H9 (cell line): ENCODE data around the gene CEP89. TPM values are rescaled to one million over a fixed set of nuclear protein-coding genes. Genes with fewer than 3 reads are reported as not detected.
"Not testable (repeated sequence)": the region's sequence is repeated elsewhere in the genome, so short reads cannot be mapped to it uniquely, and the experiment has no call there.

Experiments
- DNase-seq: peaks from one replicate; pipeline ENCODE4 v3.0.0-alpha.2; 2017
- H2AFZ ChIP-seq: one replicate; pipeline ENCODE4 v1.6.1; 2013; ENCODE audit warnings: mild to moderate bottlenecking, low read length, control low read depth, moderate library complexity
- H2AK5ac ChIP-seq: 2 replicates; pipeline ENCODE4 v1.6.1; 2013; ENCODE audit warnings: low read length, control low read depth, mixed read lengths; ENCODE audit not compliant: insufficient read length
- H2BK120ac ChIP-seq: one replicate; pipeline ENCODE4 v1.6.1; 2013; ENCODE audit warnings: low read depth, mild to moderate bottlenecking, low read length, control low read depth, inconsistent platforms; ENCODE audit not compliant: poor library complexity, severe bottlenecking
- H2BK12ac ChIP-seq: 2 replicates; pipeline ENCODE4 v1.6.1; 2013; ENCODE audit warnings: low read length, control low read depth, mixed read lengths, low read depth; ENCODE audit not compliant: insufficient read length
- H2BK15ac ChIP-seq: 2 replicates; pipeline ENCODE4 v1.6.1; 2013; ENCODE audit warnings: low read depth, low read length, control low read depth
- H2BK20ac ChIP-seq: one replicate; pipeline ENCODE4 v1.6.1; 2013; ENCODE audit warnings: low read depth, mild to moderate bottlenecking, low read length, control low read depth, inconsistent platforms; ENCODE audit not compliant: poor library complexity, severe bottlenecking
- H2BK5ac ChIP-seq: 2 replicates; pipeline ENCODE4 v1.6.1; 2013; ENCODE audit warnings: low read length, control low read depth, mixed read lengths; ENCODE audit not compliant: insufficient read length
- H3K14ac ChIP-seq: 2 replicates; pipeline ENCODE4 v1.6.1; 2013; ENCODE audit warnings: low read length, control low read depth; ENCODE audit not compliant: insufficient read depth
- H3K18ac ChIP-seq: 2 replicates; pipeline ENCODE4 v1.6.1; 2013; ENCODE audit warnings: low read depth, mild to moderate bottlenecking, mixed read lengths, low read length, control low read depth; ENCODE audit not compliant: insufficient read length
- H3K23ac ChIP-seq: 2 replicates; pipeline ENCODE4 v1.6.1; 2013; ENCODE audit warnings: low read length, control low read depth, mixed read lengths, low read depth; ENCODE audit not compliant: insufficient read length
- H3K23me2 ChIP-seq: 2 replicates; pipeline ENCODE4 v1.6.1; 2013; ENCODE audit warnings: low read depth, mild to moderate bottlenecking, mixed read lengths, low read length, control low read depth; ENCODE audit not compliant: insufficient read length, poor library complexity, severe bottlenecking
- H3K27ac ChIP-seq: 2 replicates; pipeline ENCODE4 v1.5.1; 2013; ENCODE audit warnings: low read length, control low read depth, mixed read lengths, low read depth; ENCODE audit not compliant: insufficient read length
- H3K27me3 ChIP-seq: 2 replicates; pipeline ENCODE4 v1.6.1; 2013; ENCODE audit warnings: low read length, control low read depth, inconsistent platforms; ENCODE audit not compliant: insufficient read depth
- H3K4ac ChIP-seq: 2 replicates; pipeline ENCODE4 v1.6.1; 2013; ENCODE audit warnings: low read depth, mild to moderate bottlenecking, control low read depth, inconsistent platforms, low read length, moderate library complexity
- H3K4me1 ChIP-seq: 2 replicates; pipeline ENCODE4 v1.6.1; 2013; ENCODE audit warnings: low read length, control low read depth, inconsistent platforms; ENCODE audit not compliant: insufficient read depth
- H3K4me2 ChIP-seq: 2 replicates; pipeline ENCODE4 v1.6.1; 2013; ENCODE audit warnings: low read length, control low read depth, mixed read lengths; ENCODE audit not compliant: insufficient read length, insufficient read depth
- H3K56ac ChIP-seq: 2 replicates; pipeline ENCODE4 v1.6.1; 2013; ENCODE audit warnings: low read depth, mild to moderate bottlenecking, mixed read lengths, low read length, control low read depth; ENCODE audit not compliant: insufficient read length
- H3K79me1 ChIP-seq: 2 replicates; pipeline ENCODE4 v1.6.1; 2013; ENCODE audit warnings: low read depth, mild to moderate bottlenecking, moderate library complexity, low read length, control low read depth, inconsistent platforms; ENCODE audit not compliant: insufficient read depth, poor library complexity, severe bottlenecking
- H3K79me2 ChIP-seq: 2 replicates; pipeline ENCODE4 v1.6.1; 2013; ENCODE audit warnings: low read length, control low read depth, inconsistent platforms; ENCODE audit not compliant: insufficient read depth
- H3K9ac ChIP-seq: 2 replicates; pipeline ENCODE4 v1.6.1; 2013; ENCODE audit warnings: low read length, control low read depth, mixed read lengths; ENCODE audit not compliant: insufficient read length; ENCODE audit errors: extremely low read depth
- H3K9me3 ChIP-seq: one replicate; pipeline ENCODE4 v1.6.1; 2013; ENCODE audit warnings: low read depth, low read length, inconsistent platforms; ENCODE audit not compliant: control insufficient read depth
- H3T11ph ChIP-seq: one replicate; pipeline ENCODE4 v1.6.1; 2013; ENCODE audit warnings: mild to moderate bottlenecking, low read length, control low read depth, inconsistent platforms
- H4K20me1 ChIP-seq: one replicate; pipeline ENCODE4 v1.6.1; 2013; ENCODE audit not compliant: control insufficient read depth, insufficient read length, insufficient read depth
- H4K5ac ChIP-seq: 2 replicates; pipeline ENCODE4 v1.6.1; 2013; ENCODE audit warnings: low read depth, mild to moderate bottlenecking, mixed read lengths, low read length, control low read depth; ENCODE audit not compliant: insufficient read length
- H4K8ac ChIP-seq: replicated peaks from 2 replicates; pipeline ENCODE4 v1.6.1; 2013; ENCODE audit warnings: low read length, control low read depth, mixed read lengths, low read depth; ENCODE audit not compliant: insufficient read length
- H4K91ac ChIP-seq: 2 replicates; pipeline ENCODE4 v1.6.1; 2013; ENCODE audit warnings: low read depth, mild to moderate bottlenecking, moderate library complexity, mixed read lengths, low read length, control low read depth; ENCODE audit not compliant: insufficient read length
- H3K27ac Mint-ChIP-seq, 3 experiments: 2 replicates in 2 of 3; 3 replicates in 1 of 3; pipeline ENCODE4 v1.8.0; 2020 to 2021; ENCODE audit warnings: mixed read lengths in 3 of 3, mild to moderate bottlenecking in 1 of 3, moderate library complexity in 1 of 3
- H3K27me3 Mint-ChIP-seq: 2 replicates; pipeline ENCODE4 v1.8.0; 2021; ENCODE audit warnings: low read depth, mild to moderate bottlenecking, moderate library complexity, mixed read lengths
- H3K36me3 Mint-ChIP-seq, 3 experiments: 2 replicates in 2 of 3; 3 replicates in 1 of 3; pipeline ENCODE4 v1.8.0; 2020 to 2021; ENCODE audit warnings: low read depth in 3 of 3, mixed read lengths in 3 of 3; ENCODE audit not compliant: insufficient read depth in 1 of 3
- H3K4me1 Mint-ChIP-seq, 2 experiments: 2 replicates each; pipeline ENCODE4 v1.8.0; 2020; ENCODE audit warnings: mixed read lengths in 2 of 2
- H3K4me3 Mint-ChIP-seq, 2 experiments: 2 replicates in 1 of 2; 3 replicates in 1 of 2; pipeline ENCODE4 v1.8.0; 2020 to 2021; ENCODE audit warnings: mild to moderate bottlenecking in 2 of 2, mixed read lengths in 2 of 2, moderate library complexity in 1 of 2
- H3K9me3 Mint-ChIP-seq, 2 experiments: 2 replicates in 1 of 2; 3 replicates in 1 of 2; pipeline ENCODE4 v1.8.0; 2020; ENCODE audit warnings: mild to moderate bottlenecking in 2 of 2, mixed read lengths in 2 of 2, moderate library complexity in 1 of 2
- WGBS: extraction: QIAGEN DNeasy Blood & Tissue Kit; methylation state at CpG from one replicate; pipeline ENCODE4 v1.1.7; 2013; ENCODE audit warnings: missing lambda C conversion rate, low lambda C conversion rate, mixed read lengths; ENCODE audit not compliant: insufficient read length; ENCODE audit errors: extremely low coverage; 5-methylcytosine and 5-hydroxymethylcytosine counted together
- total RNA-seq: library from RNA; stranded (reverse); gene quantifications from 2 replicates; pipeline ENCODE4 v1.2.1, GENCODE V29; 2021
- TF ChIP-seq, protein P1 (sequence below): fragments of 200-600 bp; sonication (generic); conservative IDR thresholded peaks from 3 replicates; pipeline ENCODE4 v1.8.0; 2021; ENCODE audit warnings: antibody characterized with exemption, mild to moderate bottlenecking

CEP89 gene
- total RNA-seq, 1 experiment from 2014 or later: 22.1 TPM

DNA sequence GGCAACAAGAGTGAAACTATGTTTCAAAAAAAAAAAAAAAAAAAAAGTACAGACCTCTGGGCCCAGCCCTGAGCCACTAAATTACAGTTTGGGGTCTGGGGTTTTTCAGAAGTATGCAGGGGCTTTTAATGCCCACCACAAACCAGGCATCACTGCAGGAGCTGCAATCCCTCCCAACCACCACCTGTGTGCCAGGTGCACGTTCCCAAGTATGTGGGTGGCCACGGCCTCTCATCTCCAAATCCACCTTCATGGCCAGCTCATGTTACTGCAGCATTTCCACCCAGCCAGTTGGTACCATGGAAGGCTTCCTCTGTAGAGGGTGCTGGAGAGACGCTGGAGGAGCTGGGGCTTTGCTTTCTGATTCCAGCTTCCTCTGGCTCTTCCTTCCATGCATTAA lies 26.5 kb downstream of the CEP89 start:
- Histone ChIP-seq H3K79me2 (no peaks in the 10 kb centered on the region), H3K9ac (no peak overlapping the region), H4K91ac (no peak overlapping the region), H2AK5ac (no peak overlapping the region), H2BK15ac (no peak overlapping the region), H3K79me1 (no peaks in the 10 kb centered on the region), H2BK120ac (no peak overlapping the region), H3K27me3 (no peaks in the 10 kb centered on the region), H3K27ac (no peak overlapping the region), H3K56ac (no peak overlapping the region), H3K4ac (no peak overlapping the region), H2BK20ac (no peak overlapping the region), H2AFZ (no peak overlapping the region), H3K23ac (no peak overlapping the region), H3K23me2 (no peaks in the 10 kb centered on the region), H4K8ac (no peak overlapping the region), H4K5ac (no peak overlapping the region), H2BK12ac (no peak overlapping the region), H3K14ac (no peak overlapping the region), H3K4me2 (no peak overlapping the region), H3K4me1 (no peaks in the 10 kb centered on the region), H4K20me1 (no peaks in the 10 kb centered on the region), H3K9me3 (no peaks in the 10 kb centered on the region), H3K18ac (no peak overlapping the region), H2BK5ac (no peak overlapping the region), H3T11ph (no peak overlapping the region)
- H3K36me3 Mint-ChIP-seq: peaks cover 23 to 56% (median 47%) of the 10 kb centered on the region in 3 experiments; a peak in 6 of 7 replicates
- WGBS: no CpG with 5 or more reads among the region's 3 CpGs
- no peak for DNase-seq
- no peaks in the 10 kb centered on the region for H3K9me3 Mint-ChIP-seq
- H3K4me1 Mint-ChIP-seq: no peaks in the 10 kb centered on the region
- TF ChIP-seq, protein P1, sequence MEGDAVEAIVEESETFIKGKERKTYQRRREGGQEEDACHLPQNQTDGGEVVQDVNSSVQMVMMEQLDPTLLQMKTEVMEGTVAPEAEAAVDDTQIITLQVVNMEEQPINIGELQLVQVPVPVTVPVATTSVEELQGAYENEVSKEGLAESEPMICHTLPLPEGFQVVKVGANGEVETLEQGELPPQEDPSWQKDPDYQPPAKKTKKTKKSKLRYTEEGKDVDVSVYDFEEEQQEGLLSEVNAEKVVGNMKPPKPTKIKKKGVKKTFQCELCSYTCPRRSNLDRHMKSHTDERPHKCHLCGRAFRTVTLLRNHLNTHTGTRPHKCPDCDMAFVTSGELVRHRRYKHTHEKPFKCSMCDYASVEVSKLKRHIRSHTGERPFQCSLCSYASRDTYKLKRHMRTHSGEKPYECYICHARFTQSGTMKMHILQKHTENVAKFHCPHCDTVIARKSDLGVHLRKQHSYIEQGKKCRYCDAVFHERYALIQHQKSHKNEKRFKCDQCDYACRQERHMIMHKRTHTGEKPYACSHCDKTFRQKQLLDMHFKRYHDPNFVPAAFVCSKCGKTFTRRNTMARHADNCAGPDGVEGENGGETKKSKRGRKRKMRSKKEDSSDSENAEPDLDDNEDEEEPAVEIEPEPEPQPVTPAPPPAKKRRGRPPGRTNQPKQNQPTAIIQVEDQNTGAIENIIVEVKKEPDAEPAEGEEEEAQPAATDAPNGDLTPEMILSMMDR: 0 out of 3 replicates have a peak, but pooled peaks have one; percentile 16
- H3K4me3 Mint-ChIP-seq: no peak overlapping the region
- no peaks in the 10 kb centered on the region for H3K27me3 Mint-ChIP-seq
- H3K27ac Mint-ChIP-seq: 0 out of 7 replicates have a peak overlapping the region, but pooled peaks of 1 of the 3 experiments have one; percentile 10

DNA sequence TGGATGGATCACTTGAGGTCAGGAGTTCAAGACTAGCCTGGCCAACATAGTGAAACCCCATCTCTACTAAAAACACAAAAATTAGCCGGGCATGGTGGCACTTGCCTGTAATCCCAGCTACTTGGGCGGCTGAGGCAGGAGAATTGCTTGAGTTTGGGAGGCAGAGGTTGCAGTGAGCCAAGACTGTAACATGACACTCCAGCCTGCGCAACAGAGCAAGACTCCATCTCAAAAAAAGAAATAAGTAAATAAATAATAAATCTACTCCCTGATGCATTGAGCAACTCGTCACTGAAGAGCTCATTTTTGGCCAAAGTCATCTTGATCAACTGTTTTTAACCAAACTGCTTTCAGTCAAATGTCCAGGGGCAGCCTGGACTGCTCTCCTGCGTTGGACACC lies 30.5 kb downstream of the CEP89 start:
- not testable (repeated sequence) for H3K27me3 ChIP-seq, H2AK5ac ChIP-seq, H3K79me1 ChIP-seq, H3K9ac ChIP-seq, H2BK20ac ChIP-seq, H2BK5ac ChIP-seq, H3K27me3 Mint-ChIP-seq, H3T11ph ChIP-seq, H4K5ac ChIP-seq, H3K18ac ChIP-seq, H3K14ac ChIP-seq, H3K4me2 ChIP-seq, H3K79me2 ChIP-seq, H3K27ac ChIP-seq, H4K8ac ChIP-seq, H3K23ac ChIP-seq, H2BK120ac ChIP-seq, H3K4ac ChIP-seq, H3K4me1 Mint-ChIP-seq, H3K4me3 Mint-ChIP-seq, H3K4me1 ChIP-seq, H3K9me3 ChIP-seq, H4K20me1 ChIP-seq, H2BK12ac ChIP-seq, H3K23me2 ChIP-seq, H3K9me3 Mint-ChIP-seq, H3K56ac ChIP-seq, H4K91ac ChIP-seq, DNase-seq, H2AFZ ChIP-seq, H2BK15ac ChIP-seq
- no CpG with 5 or more reads among the region's 5 CpGs for WGBS
- Mint-ChIP-seq H3K36me3 (peaks cover 10 to 45% (median 36%) of the 10 kb centered on the region in 3 experiments; a peak in 6 of 7 replicates), H3K27ac (peak overlapping the region in 1 of 3 experiments; percentile 72; a peak in 2 of 7 replicates)
